GM21576 (cell line): ENCODE measurements around the gene PTPRN.
A peak's percentile ranks its signal among the peaks of the same experiment; 100 is the strongest.

Experiments
- ATAC-seq: cut with Tn5 transposase; IDR thresholded peaks from one replicate; pipeline ENCODE4 v1.9.1; 2021; ENCODE audit warnings: mild to moderate bottlenecking, moderate library complexity; ENCODE audit not compliant: unreplicated experiment

The PTPRN gene

GRCh38 chr2:219308142-219309101, 779 bp downstream of the PTPRN start:
- ATAC-seq: no peak

- ATAC-seq: no peak
Observed at GRCh38 chr2:219306047-219306446, 3.2 kb downstream of the PTPRN start.

- ATAC-seq: no peak
Observed at GRCh38 chr2:219304223-219304622, 5.0 kb downstream of the PTPRN start.

GRCh38 chr2:219302412-219302968, 6.7 kb downstream of the PTPRN start:
- no peak for ATAC-seq

- ATAC-seq: no peak
Observed at GRCh38 chr2:219300022-219300421, 9.2 kb downstream of the PTPRN start.

GRCh38 chr2:219299372-219299760, 9.8 kb downstream of the PTPRN start:
- ATAC-seq: no peak

GRCh38 chr2:219298759-219299371, 10.3 kb downstream of the PTPRN start:
- ATAC-seq: peak; percentile 57

GRCh38 chr2:219297766-219298456, 11.3 kb downstream of the PTPRN start:
- ATAC-seq: no peak

GRCh38 chr2:219296631-219297391, 12.4 kb downstream of the PTPRN start:
- no peak for ATAC-seq

- ATAC-seq: no peak
Observed at GRCh38 chr2:219296142-219296541, 13.1 kb downstream of the PTPRN start.

- ATAC-seq: peak; percentile 79
Observed at GRCh38 chr2:219294356-219295351, 14.5 kb downstream of the PTPRN start.

GRCh38 chr2:219293736-219294231, 15.4 kb downstream of the PTPRN start:
- no peak for ATAC-seq

- no peak for ATAC-seq
Observed at GRCh38 chr2:219292616-219293015, 16.6 kb downstream of the PTPRN start.

GRCh38 chr2:219291910-219292490, 17.2 kb downstream of the PTPRN start:
- no peak for ATAC-seq

GRCh38 chr2:219291394-219291793, 17.8 kb downstream of the PTPRN start:
- ATAC-seq: no peak

GRCh38 chr2:219290381-219291171, 18.6 kb downstream of the PTPRN start:
- ATAC-seq: no peak

GRCh38 chr2:219289537-219290361, 19.5 kb downstream of the PTPRN start:
- ATAC-seq: no peak
